Hepatocyte (in vitro differentiated cells): ENCODE data around the gene HOXA6.

Experiments used
- CTCF ChIP-seq: fragments of 200-600 bp; sonication (generic); IDR thresholded peaks from 2 replicates; pipeline ENCODE4 v1.5.1; 2016; ENCODE audit warnings: antibody characterized with exemption, mild to moderate bottlenecking; ENCODE audit not compliant: poor library complexity
- EZH2 ChIP-seq: fragments of 200-600 bp; sonication (generic); IDR thresholded peaks from 2 replicates; pipeline ENCODE4 v1.6.1; 2016; ENCODE audit warnings: antibody characterized with exemption, mild to moderate bottlenecking, borderline replicate concordance
- EZH2phosphoT487 ChIP-seq: fragments of 200-600 bp; sonication (generic); IDR thresholded peaks from one replicate; pipeline ENCODE4 v1.6.1; 2018; ENCODE audit warnings: antibody characterized with exemption, mild to moderate bottlenecking, low read depth, moderate library complexity; ENCODE audit not compliant: unreplicated experiment, severe bottlenecking

GRCh38 chr7:27172823-27173510, 25.4 kb upstream of the HOXA6 start:
- TF ChIP-seq EZH2 = peak; percentile 90
- TF ChIP-seq CTCF = no peak
- peak; percentile 58 for TF ChIP-seq EZH2phosphoT487
